Measurements from ENCODE around the gene UBE2G1.
"Not testable (repeated sequence)": the region's sequence is repeated elsewhere in the genome, so short reads cannot be mapped to it uniquely, and the experiment has no call there.

Gene UBE2G1

DNA sequence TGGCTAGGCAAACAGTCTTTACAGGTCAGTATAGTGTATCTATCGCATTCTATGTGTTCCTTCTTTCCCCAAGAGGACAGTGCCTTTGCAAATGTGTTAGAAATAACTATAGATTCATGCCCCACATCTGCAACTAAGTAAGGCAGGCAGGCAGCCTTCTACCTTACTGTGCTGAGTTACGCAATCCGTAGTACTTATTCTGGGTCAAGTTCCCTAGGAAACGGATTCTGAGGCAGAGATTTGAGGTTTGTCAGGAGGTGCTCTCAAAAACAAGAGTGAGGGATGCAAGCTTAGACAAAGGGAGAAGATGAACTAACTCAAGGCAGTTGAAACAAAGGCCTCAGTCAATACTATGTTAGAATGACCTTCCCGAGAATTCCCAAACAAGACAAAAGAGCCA lies 90.0 kb downstream of the UBE2G1 start:
- Mint-ChIP-seq H3K4me3 (no peak overlapping the region), H3K36me3 (ENCODE audit: low read depth) (peaks cover 88% of the 10 kb centered on the region), H3K27ac (no peak overlapping the region), H3K9me3 (no peaks in the 10 kb centered on the region), H3K4me1 (ENCODE audit: low read depth) (peaks cover 8% of the 10 kb centered on the region), H3K27me3 (no peaks in the 10 kb centered on the region)
- intact Hi-C loops (cut with micrococcal nuclease) = no loop called here

DNA sequence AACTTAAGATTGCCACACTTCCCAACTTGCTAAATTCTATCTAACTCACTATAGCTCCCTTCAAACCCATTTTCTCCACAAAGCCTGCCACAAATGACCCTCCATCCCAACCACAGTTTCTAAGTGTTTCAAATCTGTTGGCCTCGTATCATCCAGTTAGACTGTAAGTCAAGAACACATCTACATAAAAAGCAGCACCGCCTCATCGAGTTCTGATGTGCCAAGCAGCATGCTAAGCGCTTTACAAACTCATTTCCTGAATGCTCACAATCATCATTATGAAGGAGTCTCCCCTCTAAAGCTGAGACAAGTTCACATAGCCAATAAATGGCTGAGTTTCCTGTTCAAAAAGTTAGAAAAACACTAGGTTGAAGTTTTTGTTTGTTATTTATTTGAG lies 93.5 kb downstream of the UBE2G1 start:
- H3K4me3 Mint-ChIP-seq = no peak overlapping the region
- H3K36me3 Mint-ChIP-seq (ENCODE audit: low read depth) = peaks cover 82% of the 10 kb centered on the region
- H3K9me3 Mint-ChIP-seq = no peaks in the 10 kb centered on the region
- H3K27ac Mint-ChIP-seq = no peak overlapping the region
- peaks cover 8% of the 10 kb centered on the region for H3K4me1 Mint-ChIP-seq (ENCODE audit: low read depth)
- no peaks in the 10 kb centered on the region for H3K27me3 Mint-ChIP-seq
- intact Hi-C loops (cut with micrococcal nuclease) = no loop called here

DNA sequence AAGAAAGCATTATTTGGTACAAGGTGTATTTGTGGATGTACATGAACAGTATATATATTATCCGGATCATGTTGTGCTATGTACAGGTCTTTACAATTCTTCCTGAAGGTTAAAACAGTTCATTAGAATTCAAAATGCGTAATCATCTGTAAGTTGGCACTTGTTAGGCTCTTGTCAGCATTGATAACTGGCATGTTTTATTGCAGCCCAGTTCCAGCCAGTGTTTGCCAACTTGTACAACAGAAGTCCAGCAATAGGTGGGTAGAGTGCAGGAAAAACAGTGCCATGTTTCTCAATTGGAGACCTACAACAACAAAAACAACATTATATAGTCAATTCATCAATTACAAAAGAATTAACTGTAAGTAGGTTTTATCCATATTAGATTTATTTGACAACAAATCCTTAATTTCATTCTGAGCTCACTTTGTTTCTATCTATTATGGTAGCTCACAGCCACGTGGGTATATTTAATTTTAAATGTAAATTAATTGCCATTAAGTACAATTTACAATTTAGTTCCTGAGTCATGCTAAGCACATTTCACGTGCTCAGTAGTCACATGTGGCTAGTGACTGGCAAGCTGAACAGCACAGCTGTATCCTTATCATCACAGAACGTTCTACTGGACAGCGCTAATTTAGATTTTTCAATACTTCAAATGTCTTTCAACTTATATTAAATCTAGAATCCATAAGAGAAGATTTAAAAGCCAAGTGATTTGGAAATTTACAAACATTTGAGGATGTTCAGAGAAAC lies 94.1 kb downstream of the UBE2G1 start:
- intact Hi-C loops (cut with micrococcal nuclease) = no loop called here
- H3K9me3 Mint-ChIP-seq = no peaks in the 10 kb centered on the region
- no peak overlapping the region for H3K4me3 Mint-ChIP-seq
- no peak overlapping the region for H3K27ac Mint-ChIP-seq
- no peaks in the 10 kb centered on the region for H3K27me3 Mint-ChIP-seq
- H3K4me1 Mint-ChIP-seq (ENCODE audit: low read depth) = peaks cover 8% of the 10 kb centered on the region
- peaks cover 82% of the 10 kb centered on the region for H3K36me3 Mint-ChIP-seq (ENCODE audit: low read depth)

DNA sequence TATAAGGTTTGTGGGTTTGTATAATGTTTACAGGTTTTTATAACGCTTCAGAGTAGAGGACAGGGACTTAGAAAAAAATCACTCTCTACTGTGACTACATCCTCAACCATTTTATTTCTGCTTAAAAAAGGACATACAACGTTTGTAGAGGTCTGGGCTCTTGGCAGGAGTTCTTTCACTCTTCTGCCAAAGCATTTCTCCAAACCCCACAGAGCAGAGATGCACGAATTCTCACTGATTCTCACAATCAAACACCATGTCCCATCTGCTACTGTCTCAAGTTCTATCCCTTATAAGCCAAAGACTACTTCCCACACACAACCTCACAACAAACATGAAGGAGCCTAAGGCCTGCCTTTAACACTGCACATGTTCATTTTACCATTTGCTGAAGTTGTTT lies 95.7 kb downstream of the UBE2G1 start:
- Mint-ChIP-seq H3K36me3 (ENCODE audit: low read depth) (peaks cover 69% of the 10 kb centered on the region), H3K4me3 (no peak overlapping the region), H3K27ac (no peak overlapping the region), H3K9me3 (no peaks in the 10 kb centered on the region), H3K4me1 (ENCODE audit: low read depth) (no peaks in the 10 kb centered on the region), H3K27me3 (no peaks in the 10 kb centered on the region)
- intact Hi-C loops (cut with micrococcal nuclease) = no loop called here

DNA sequence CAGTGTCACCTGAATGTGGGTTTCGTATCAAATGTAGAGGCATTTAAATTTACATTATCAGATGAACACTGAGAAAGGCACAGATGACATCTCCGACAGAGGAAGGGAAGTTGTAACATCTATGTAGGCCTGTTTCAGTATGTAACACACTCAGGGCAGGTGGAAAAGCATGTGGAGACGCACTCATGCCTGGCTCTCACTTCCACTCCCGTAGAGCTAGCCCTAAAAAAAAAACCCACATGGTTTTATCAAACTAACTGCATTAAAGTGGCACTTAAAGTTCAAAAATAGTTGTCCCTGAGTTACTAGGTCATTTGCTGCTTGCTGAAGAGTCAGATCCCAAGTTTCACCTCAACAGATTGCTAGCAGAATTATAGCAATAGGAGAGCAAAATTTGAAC lies 96.6 kb downstream of the UBE2G1 start:
- no peaks in the 10 kb centered on the region for H3K27me3 Mint-ChIP-seq
- H3K27ac Mint-ChIP-seq = no peak overlapping the region
- H3K4me3 Mint-ChIP-seq = no peak overlapping the region
- H3K4me1 Mint-ChIP-seq (ENCODE audit: low read depth) = no peaks in the 10 kb centered on the region
- H3K36me3 Mint-ChIP-seq (ENCODE audit: low read depth) = peaks cover 63% of the 10 kb centered on the region
- no peaks in the 10 kb centered on the region for H3K9me3 Mint-ChIP-seq
- intact Hi-C loops (cut with micrococcal nuclease) = no loop called here

DNA sequence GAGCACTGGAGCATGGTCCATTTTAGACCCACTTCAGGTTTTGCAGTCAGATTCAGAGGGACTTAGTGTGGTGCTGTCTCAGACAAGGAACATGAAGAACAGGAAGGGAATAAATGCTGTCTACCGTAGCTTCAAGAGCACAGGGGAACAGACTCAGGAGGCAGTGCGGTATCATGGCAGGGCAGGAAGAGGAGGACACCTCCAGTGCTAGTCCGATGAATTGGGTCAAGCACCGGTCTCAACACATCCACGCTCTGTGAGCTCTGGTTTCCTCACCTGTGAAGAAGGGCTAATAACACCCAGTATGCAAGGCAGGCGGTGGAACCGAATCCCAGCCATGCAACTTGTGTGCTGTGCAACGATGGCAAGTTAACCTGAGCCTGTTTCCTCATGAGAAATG lies 99.1 kb downstream of the UBE2G1 start:
- intact Hi-C loops (cut with micrococcal nuclease) = no loop called here

DNA sequence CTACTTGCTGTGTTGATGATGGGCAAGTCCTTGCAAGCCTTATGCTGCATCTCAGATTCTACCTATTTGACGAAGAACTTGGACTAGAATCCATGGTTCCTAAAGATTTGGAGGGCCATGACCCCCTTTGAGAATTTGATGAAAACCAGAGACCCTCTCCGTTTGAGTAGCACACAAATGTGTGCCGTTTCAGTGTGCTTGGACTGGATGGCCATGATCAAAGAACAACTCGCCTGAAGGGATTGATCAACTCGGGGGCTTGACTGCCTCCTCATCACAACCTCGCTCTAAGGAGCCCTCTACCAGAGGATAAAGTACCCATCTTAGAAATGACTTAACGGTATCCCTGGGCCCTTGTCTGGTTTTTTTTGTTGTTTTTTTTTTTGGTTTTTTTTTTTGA lies 99.9 kb downstream of the UBE2G1 start:
- no peak overlapping the region for H3K27ac Mint-ChIP-seq
- intact Hi-C loops (cut with micrococcal nuclease) = no loop called here
- H3K36me3 Mint-ChIP-seq (ENCODE audit: low read depth) = peaks cover 51% of the 10 kb centered on the region
- no peaks in the 10 kb centered on the region for H3K9me3 Mint-ChIP-seq
- H3K4me3 Mint-ChIP-seq = no peak overlapping the region
- peaks cover 24% of the 10 kb centered on the region for H3K4me1 Mint-ChIP-seq (ENCODE audit: low read depth)
- H3K27me3 Mint-ChIP-seq = no peaks in the 10 kb centered on the region

More for the DNA sequence above, 99.1 kb downstream of the UBE2G1 start:
- no peak overlapping the region for H3K27ac Mint-ChIP-seq
- no peak overlapping the region for H3K4me3 Mint-ChIP-seq
- no peaks in the 10 kb centered on the region for H3K27me3 Mint-ChIP-seq
- H3K4me1 Mint-ChIP-seq (ENCODE audit: low read depth) = peaks cover 16% of the 10 kb centered on the region
- peaks cover 51% of the 10 kb centered on the region for H3K36me3 Mint-ChIP-seq (ENCODE audit: low read depth)
- no peaks in the 10 kb centered on the region for H3K9me3 Mint-ChIP-seq

DNA sequence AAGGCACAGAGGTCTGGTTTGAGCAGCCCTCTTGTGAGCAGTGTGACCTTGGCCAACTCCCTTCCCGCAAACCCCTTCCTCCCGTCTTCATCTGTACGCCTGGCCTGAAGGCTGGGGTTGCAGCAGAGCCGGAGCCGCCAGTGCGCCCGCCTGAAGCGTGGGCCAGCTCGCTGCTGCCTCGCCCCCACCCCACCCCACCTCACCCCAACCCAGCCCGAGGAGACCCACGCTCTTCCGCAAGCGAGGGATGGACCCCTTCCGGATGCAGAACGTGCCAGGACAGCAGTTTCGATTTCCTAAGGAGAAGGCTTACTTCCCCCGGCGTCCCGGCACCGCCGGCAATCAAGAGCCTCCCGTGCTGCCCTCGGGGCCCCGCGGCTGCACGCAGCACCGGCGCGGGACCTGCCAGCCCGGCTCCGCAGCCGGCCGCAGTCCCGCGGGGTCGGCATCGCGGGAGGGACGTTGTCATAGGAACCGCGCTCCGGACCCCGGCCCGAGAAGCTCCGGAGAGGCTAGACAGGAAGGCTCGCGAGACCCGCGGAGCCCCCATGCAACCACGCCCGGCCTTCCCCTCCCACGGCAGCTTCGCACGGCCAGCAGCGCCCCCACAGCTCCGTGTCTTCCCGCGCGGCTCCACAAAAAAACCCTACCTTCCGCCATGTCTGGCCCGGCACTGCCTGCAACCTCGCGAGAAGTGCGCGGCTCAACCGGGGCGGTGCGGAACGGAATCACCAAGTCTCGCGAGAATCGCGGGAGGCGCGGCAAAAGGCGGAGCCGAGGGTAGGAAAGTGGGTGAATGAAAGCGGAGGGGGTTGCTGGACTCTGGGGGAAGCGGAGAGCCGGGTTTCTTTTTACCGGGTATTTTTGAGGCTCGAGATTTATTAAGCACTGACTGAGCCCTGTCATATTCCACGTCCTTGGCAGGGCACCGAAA lies 102.9 kb downstream of the UBE2G1 start, which contains the start of gene ANKFY1:
Gene ANKFY1 (minus strand): TSS at position 698 of the 934 bp plus-strand sequence. CDS start 38 bp downstream, at position 660.
- peak within 1 kb of the TSS; percentile 83 for H3K4me3 Mint-ChIP-seq
- peaks cover 10% of the 10 kb centered on the region for H3K9me3 Mint-ChIP-seq
- H3K36me3 Mint-ChIP-seq (ENCODE audit: low read depth) = peaks cover 51% of the 10 kb centered on the region
- peaks cover 28% of the 10 kb centered on the region for H3K4me1 Mint-ChIP-seq (ENCODE audit: low read depth)
- H3K27ac Mint-ChIP-seq = peak within 1 kb of the TSS; percentile 84
- no peaks in the 10 kb centered on the region for H3K27me3 Mint-ChIP-seq
- intact Hi-C loops (cut with micrococcal nuclease) = loop anchor here (5.0 kb wide), 1 partner anchor 104 kb away; the partner anchor contains the start of gene UBE2G1

DNA sequence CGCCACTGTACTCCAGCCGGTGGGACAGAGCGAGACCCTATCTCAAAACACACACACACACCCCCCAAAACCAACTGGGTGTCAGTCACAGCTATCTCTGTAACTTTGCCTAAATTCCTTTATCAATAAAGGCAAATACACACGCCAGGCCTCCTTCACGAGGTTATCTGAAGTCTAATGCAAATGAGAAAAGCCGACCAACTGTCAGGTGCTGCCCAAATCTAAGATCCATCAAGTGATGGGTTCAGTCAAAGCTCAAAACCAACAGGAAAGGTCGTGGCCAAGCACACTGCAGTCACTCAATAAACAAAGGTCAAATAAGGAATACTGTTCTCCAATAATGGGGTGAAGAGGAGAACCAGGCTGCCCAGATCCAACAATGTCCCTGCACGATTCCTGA lies 103.8 kb downstream of the UBE2G1 start:
- peak overlapping the region; percentile 84 for H3K27ac Mint-ChIP-seq
- H3K4me1 Mint-ChIP-seq (ENCODE audit: low read depth) = peaks cover 31% of the 10 kb centered on the region
- H3K9me3 Mint-ChIP-seq = peaks cover 10% of the 10 kb centered on the region
- peaks cover 42% of the 10 kb centered on the region for H3K36me3 Mint-ChIP-seq (ENCODE audit: low read depth)
- intact Hi-C loops (cut with micrococcal nuclease) = loop anchor here (5.0 kb wide), 1 partner anchor 105 kb away; the partner anchor contains the start of gene UBE2G1
- peak overlapping the region; percentile 83 for H3K4me3 Mint-ChIP-seq
- no peaks in the 10 kb centered on the region for H3K27me3 Mint-ChIP-seq

DNA sequence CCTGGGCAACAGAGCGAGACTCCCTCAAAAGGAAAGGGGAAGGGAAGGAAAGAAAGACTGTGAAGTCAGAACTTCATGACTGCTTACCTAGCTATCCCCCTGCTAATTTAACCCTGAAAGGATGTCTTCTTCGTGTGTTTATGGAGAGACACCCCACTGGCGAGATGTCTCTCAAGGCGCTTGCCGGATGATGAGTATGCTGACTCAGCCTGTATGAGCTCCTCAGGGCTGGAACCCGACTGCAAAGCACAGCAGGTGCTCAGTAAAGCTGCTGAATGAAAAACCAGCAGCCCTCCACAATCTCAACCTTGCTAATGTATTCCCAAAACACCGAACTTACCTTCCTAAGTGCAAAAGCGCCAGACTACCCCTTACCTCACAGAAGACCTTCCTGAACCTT lies 105.0 kb downstream of the UBE2G1 start:
- Mint-ChIP-seq H3K4me3 (no peak overlapping the region), H3K36me3 (ENCODE audit: low read depth) (peaks cover 41% of the 10 kb centered on the region), H3K27ac (no peak overlapping the region), H3K27me3 (no peaks in the 10 kb centered on the region), H3K4me1 (ENCODE audit: low read depth) (peaks cover 41% of the 10 kb centered on the region), H3K9me3 (peaks cover 10% of the 10 kb centered on the region)
- intact Hi-C loops (cut with micrococcal nuclease) = loop anchor here (5.0 kb wide), 1 partner anchor 106 kb away; the partner anchor contains the start of gene UBE2G1

DNA sequence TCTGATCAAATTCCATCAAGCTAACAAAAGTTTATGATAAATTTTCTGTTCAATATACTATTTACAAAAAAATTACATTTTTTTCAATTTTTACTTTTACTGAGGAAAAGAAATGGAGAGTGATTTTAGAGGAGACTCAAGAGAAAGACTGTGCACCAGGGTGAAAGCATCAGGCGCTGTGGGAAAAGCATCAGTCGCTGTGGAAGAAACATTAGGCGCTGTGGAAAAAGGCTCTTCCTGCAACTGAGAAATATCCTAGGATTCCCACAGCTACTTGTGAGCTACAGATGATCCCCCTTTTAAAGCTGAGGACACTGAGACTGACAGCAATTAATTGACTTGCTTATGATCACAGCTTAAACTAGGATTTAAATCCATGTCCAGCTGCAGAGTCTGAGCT lies 107.6 kb downstream of the UBE2G1 start:
- Mint-ChIP-seq H3K36me3 (ENCODE audit: low read depth) (peaks cover 50% of the 10 kb centered on the region), H3K27ac (no peak overlapping the region), H3K4me1 (ENCODE audit: low read depth) (peaks cover 42% of the 10 kb centered on the region), H3K9me3 (peaks cover 10% of the 10 kb centered on the region), H3K4me3 (no peak overlapping the region), H3K27me3 (no peaks in the 10 kb centered on the region)
- intact Hi-C loops (cut with micrococcal nuclease) = no loop called here

DNA sequence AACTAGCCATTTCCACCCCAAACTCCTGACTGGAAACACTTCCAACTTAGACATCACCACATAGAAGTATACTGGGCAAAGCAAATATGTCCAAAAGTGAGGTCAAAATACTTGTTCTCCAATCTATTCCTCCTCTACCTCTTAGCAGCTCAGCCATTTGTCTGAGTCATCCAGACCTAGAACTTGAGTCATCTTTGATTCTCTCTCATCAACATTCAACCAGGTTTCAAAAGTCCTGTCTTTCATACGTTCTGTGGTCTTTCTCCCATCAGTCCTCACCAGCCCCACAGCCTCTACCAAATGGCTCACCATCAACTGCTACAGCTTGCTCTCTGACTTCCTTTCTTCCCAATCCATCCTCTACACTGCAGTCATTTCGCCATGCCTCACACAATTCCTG lies 109.5 kb downstream of the UBE2G1 start:
- Mint-ChIP-seq H3K9me3 (peaks cover 10% of the 10 kb centered on the region), H3K27me3 (no peaks in the 10 kb centered on the region), H3K4me3 (no peak overlapping the region), H3K4me1 (ENCODE audit: low read depth) (peaks cover 35% of the 10 kb centered on the region), H3K36me3 (ENCODE audit: low read depth) (peaks cover 43% of the 10 kb centered on the region), H3K27ac (no peak overlapping the region)
- intact Hi-C loops (cut with micrococcal nuclease) = no loop called here

DNA sequence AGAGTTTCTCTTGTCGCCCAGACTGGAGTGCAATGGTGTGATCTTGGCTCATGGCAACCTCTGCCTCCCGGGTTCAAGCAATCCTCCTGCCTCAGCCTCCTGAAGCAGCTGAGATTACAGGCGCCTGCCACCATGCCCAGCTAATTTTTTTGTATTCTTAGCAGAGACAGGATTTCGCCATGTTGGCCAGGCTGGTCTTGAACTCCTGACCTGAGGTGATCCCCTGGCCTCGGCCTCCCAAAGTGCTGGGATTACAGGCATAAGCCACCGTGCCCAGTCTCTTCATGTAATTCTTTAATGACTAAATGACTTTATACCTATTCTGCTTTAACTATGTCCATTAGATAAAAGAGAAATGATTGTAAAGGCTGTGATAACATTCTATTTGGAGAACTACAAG lies 111.2 kb downstream of the UBE2G1 start:
- intact Hi-C loops (cut with micrococcal nuclease); H3K27ac Mint-ChIP-seq; H3K27me3 Mint-ChIP-seq; H3K9me3 Mint-ChIP-seq; H3K4me3 Mint-ChIP-seq: not testable (repeated sequence)
- H3K4me1 Mint-ChIP-seq (ENCODE audit: low read depth) = peaks cover 28% of the 10 kb centered on the region
- H3K36me3 Mint-ChIP-seq (ENCODE audit: low read depth) = peaks cover 32% of the 10 kb centered on the region

DNA sequence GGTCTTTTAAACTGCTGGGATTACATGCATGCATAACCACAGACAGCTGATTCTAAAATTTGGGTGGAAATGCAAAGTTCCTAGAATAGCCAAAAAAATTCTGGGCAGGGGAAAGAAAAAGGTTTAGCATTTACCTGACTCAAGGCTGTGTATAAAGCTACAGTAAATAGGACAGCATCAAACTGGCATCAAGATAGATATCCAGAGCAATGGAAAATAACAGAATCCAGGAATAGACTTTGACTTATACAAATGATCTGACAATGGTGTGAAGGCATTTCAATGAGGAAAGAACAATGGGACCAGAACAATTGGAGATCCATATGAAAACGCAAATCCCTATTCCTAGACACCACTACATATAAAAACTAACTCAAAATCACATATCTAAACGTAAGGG lies 115.6 kb downstream of the UBE2G1 start:
- Mint-ChIP-seq H3K27me3 (no peaks in the 10 kb centered on the region), H3K4me1 (ENCODE audit: low read depth) (peaks cover 20% of the 10 kb centered on the region), H3K9me3 (no peaks in the 10 kb centered on the region), H3K4me3 (no peak overlapping the region), H3K36me3 (ENCODE audit: low read depth) (peaks cover 27% of the 10 kb centered on the region), H3K27ac (no peak overlapping the region)
- intact Hi-C loops (cut with micrococcal nuclease) = no loop called here

Measured in dendritic cell treated with granulocyte-macrophage colony-stimulating factor and Interleukin-4, amounts not matched to agents 40 ng/mL and 50 ng/mL, for 4 days (primary cell).